GM19099 (cell line): ENCODE results near the gene EIF4EBP3.

Experiments
- POLR2A ChIP-seq: IDR thresholded peaks from 3 replicates; pipeline ENCODE4 v1.6.1; 2011; ENCODE audit warnings: low read depth; ENCODE audit not compliant: insufficient read length; ENCODE audit errors: extremely low read depth

Gene EIF4EBP3

GRCh38 chr5:140588311-140589070 lies 41.0 kb downstream of the EIF4EBP3 start:
- no peak for TF ChIP-seq POLR2A

GRCh38 chr5:140590861-140591260 lies 43.4 kb downstream of the EIF4EBP3 start:
- no peak for TF ChIP-seq POLR2A

GRCh38 chr5:140591747-140592372 lies 44.4 kb downstream of the EIF4EBP3 start:
- TF ChIP-seq POLR2A = no peak

- TF ChIP-seq POLR2A = no peak
Measured at GRCh38 chr5:140594169-140594568, 46.7 kb downstream of the EIF4EBP3 start.

GRCh38 chr5:140595538-140596300 lies 48.3 kb downstream of the EIF4EBP3 start:
- no peak for TF ChIP-seq POLR2A

GRCh38 chr5:140596321-140596741 lies 48.9 kb downstream of the EIF4EBP3 start:
- TF ChIP-seq POLR2A = no peak

GRCh38 chr5:140598836-140599235 lies 51.4 kb downstream of the EIF4EBP3 start:
- no peak for TF ChIP-seq POLR2A
